Stomach (tissue), 4 donors: ENCODE results near the gene EPPIN.

Experiments used
- POLR2A ChIP-seq, 4 donors: fragments of 450-650 bp; IDR thresholded peaks; one replicate each; pipeline ENCODE4 v1.6.1; 2016; ENCODE audit warnings: antibody characterized with exemption in 4 of 4, control low read depth in 2 of 4, mild to moderate bottlenecking in 1 of 4, moderate library complexity in 1 of 4
- POLR2AphosphoS5 ChIP-seq, 3 donors: sonication (generic); formaldehyde crosslinking; IDR thresholded peaks; one replicate each; pipeline ENCODE4 v1.6.1; 2016; ENCODE audit warnings: antibody characterized with exemption in 3 of 3
- TF ChIP-seq, protein P1 (sequence below), 7 experiments: fragments of 450-650 bp in 4 of 7; fragments of 200-600 bp in 3 of 7; sonication (generic) in 3 of 7; IDR thresholded peaks; one replicate each; pipeline ENCODE4 v1.5.1; 2016 to 2019; ENCODE audit warnings: antibody characterized with exemption in 7 of 7, control low read depth in 2 of 7, mild to moderate bottlenecking in 1 of 7

DNA sequence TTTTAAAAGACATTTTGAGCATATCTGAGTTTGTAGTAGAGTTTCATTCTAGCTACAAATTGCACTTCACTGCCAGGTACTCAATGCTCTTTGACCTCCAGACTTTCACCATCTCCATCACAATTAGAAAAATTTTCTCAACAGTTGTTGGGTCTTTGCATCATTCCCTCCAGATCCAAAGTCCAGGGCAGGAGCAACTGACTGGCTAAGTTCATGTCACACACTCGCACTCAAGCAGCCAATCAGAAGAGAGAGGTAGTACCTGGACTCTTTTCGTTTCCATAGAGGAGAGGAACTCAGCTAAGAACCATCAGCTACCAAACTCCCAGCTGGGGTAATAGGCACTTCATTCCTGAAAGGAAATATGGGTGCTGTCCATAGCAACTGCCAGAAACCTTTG lies 40.8 kb downstream of the EPPIN start:
- TF ChIP-seq, protein P1, sequence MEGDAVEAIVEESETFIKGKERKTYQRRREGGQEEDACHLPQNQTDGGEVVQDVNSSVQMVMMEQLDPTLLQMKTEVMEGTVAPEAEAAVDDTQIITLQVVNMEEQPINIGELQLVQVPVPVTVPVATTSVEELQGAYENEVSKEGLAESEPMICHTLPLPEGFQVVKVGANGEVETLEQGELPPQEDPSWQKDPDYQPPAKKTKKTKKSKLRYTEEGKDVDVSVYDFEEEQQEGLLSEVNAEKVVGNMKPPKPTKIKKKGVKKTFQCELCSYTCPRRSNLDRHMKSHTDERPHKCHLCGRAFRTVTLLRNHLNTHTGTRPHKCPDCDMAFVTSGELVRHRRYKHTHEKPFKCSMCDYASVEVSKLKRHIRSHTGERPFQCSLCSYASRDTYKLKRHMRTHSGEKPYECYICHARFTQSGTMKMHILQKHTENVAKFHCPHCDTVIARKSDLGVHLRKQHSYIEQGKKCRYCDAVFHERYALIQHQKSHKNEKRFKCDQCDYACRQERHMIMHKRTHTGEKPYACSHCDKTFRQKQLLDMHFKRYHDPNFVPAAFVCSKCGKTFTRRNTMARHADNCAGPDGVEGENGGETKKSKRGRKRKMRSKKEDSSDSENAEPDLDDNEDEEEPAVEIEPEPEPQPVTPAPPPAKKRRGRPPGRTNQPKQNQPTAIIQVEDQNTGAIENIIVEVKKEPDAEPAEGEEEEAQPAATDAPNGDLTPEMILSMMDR (IDR thresholded peaks at IDR 0.05), result no peak
- TF ChIP-seq POLR2AphosphoS5 (IDR thresholded peaks at IDR 0.05), result no peak
- no peak for TF ChIP-seq POLR2A (IDR thresholded peaks at IDR 0.05)
